ENCODE data around the gene AUTS2.

The AUTS2 gene

DNA sequence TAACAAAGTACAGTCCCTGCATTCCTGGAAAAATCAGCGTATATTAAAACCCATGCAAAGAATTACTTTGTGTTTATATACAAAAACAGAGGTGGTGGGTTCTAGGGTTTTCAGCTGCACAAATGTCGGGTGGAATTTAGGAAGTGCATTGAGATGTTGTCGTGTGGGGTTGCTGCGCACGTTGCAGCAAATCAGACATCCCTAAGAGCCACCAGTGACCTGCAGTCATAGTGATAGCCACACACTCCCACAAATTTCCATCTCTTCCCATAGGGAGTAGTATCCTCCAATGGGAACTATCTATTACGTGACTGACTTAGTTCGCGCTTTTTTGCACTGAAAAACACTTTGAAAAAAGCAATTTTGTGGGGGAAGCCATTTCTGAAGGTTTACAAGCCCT lies 1158.5 kb downstream of the AUTS2 start:
- no peak overlapping the region for H3K4me3 Mint-ChIP-seq
- H3K27me3 Mint-ChIP-seq (ENCODE audit: low read depth), result no peaks in the 10 kb centered on the region
- H3K9me3 Mint-ChIP-seq, result no peaks in the 10 kb centered on the region
- peaks cover 49% of the 10 kb centered on the region for H3K4me1 Mint-ChIP-seq
- peaks cover 29% of the 10 kb centered on the region for H3K36me3 Mint-ChIP-seq (ENCODE audit: low read depth)
- no peak for TF ChIP-seq CTCF (IDR thresholded peaks at IDR 0.05; ENCODE audit: unreplicated experiment in 3 of 3)
- H3K27ac Mint-ChIP-seq, result no peak overlapping the region

- Mint-ChIP-seq H3K27ac (no peak overlapping the region), H3K36me3 (ENCODE audit: low read depth) (peaks cover 34% of the 10 kb centered on the region), H3K9me3 (no peaks in the 10 kb centered on the region), H3K27me3 (ENCODE audit: low read depth) (no peaks in the 10 kb centered on the region), H3K4me3 (no peak overlapping the region), H3K4me1 (peaks cover 45% of the 10 kb centered on the region)
- no peak for TF ChIP-seq CTCF (IDR thresholded peaks at IDR 0.05; ENCODE audit: unreplicated experiment in 3 of 3)
These were observed 1160.4 kb downstream of the AUTS2 start for GRCh38 chr7:70758646-70759045.

GRCh38 chr7:70759674-70760073 lies 1161.4 kb downstream of the AUTS2 start:
- Mint-ChIP-seq H3K27ac (no peak overlapping the region), H3K9me3 (no peaks in the 10 kb centered on the region), H3K27me3 (ENCODE audit: low read depth) (no peaks in the 10 kb centered on the region), H3K4me1 (peaks cover 49% of the 10 kb centered on the region), H3K4me3 (no peak overlapping the region), H3K36me3 (ENCODE audit: low read depth) (peaks cover 38% of the 10 kb centered on the region)
- no peak for TF ChIP-seq CTCF (IDR thresholded peaks at IDR 0.05; ENCODE audit: unreplicated experiment in 3 of 3)

DNA sequence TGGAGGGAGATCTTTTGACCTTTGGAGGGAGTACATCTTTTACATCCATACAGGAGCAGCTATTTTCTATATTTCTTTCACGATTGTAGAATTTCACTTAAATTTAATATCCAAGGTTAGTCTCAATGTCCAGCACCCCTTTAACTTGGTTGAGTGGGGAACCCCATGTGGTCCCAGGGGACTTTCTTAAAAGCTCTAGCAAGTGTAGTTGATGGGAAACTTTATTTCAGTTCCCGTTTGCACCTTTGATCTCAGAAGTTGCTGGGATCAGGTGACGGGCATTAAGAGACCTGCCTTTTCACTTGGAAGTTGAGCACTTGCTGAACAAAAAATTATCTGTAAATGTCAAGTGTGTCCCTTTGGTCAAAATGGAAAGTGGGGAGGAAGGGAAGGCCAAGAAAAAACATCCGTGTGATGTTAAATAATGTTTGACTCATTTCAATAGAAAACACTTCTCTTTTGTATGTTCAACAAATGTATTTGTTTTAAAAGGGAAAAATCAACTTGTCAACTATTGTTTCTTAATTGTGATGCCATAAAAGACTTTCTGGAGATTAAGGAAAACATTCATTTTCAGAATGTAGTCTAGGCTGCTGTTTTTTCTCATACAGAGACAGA lies 1163.5 kb downstream of the AUTS2 start:
- Mint-ChIP-seq H3K4me3 (no peak overlapping the region), H3K27ac (no peak overlapping the region), H3K36me3 (ENCODE audit: low read depth) (peaks cover 54% of the 10 kb centered on the region), H3K27me3 (ENCODE audit: low read depth) (no peaks in the 10 kb centered on the region), H3K4me1 (peaks cover 47% of the 10 kb centered on the region), H3K9me3 (no peaks in the 10 kb centered on the region)
- TF ChIP-seq CTCF (IDR thresholded peaks at IDR 0.05; ENCODE audit: unreplicated experiment in 3 of 3), result no peak

GRCh38 chr7:70762696-70763095 lies 1164.4 kb downstream of the AUTS2 start:
- no peak overlapping the region for H3K27ac Mint-ChIP-seq
- no peaks in the 10 kb centered on the region for H3K9me3 Mint-ChIP-seq
- peaks cover 41% of the 10 kb centered on the region for H3K4me1 Mint-ChIP-seq
- H3K4me3 Mint-ChIP-seq, result peak overlapping the region in 1 of 3 experiments; percentile 19
- no peak for TF ChIP-seq CTCF (IDR thresholded peaks at IDR 0.05; ENCODE audit: unreplicated experiment in 3 of 3)
- H3K27me3 Mint-ChIP-seq (ENCODE audit: low read depth), result no peaks in the 10 kb centered on the region
- H3K36me3 Mint-ChIP-seq (ENCODE audit: low read depth), result peaks cover 62% of the 10 kb centered on the region

DNA sequence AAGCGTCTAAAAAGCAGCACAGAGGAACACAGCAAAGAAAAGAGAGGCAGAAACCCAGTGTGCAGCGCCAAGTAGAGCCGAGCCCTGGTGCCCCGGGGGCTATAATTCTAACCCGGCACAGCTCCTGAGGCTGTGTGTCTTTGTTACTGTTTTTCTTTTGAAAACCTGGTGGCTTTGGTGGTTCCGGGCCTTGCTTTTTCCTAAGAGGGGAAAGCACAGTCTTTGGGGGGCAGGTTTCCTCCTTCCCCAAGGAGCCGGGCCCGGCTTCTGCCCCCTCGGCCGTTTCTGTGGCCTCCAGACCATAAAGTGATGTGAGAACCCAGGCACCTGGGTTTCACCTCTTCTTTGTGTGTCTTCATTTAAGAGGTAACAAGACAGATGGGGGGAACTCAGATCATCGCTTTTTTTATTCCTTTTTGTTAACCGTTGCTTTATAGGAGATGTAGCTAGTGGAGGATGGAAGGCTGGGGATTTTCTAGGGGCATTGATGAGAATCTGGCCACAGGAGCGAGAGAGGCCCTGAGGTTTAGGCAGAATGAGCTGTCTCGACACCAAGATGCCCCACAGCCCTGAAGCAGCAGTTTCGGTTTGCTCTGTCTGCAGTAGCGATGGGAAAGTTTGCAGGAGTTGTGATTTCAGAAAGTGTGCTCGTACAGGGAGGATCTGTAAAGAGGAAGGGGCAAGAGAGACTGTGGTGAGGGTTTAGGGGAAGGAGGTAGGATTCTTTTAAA lies 1165.9 kb downstream of the AUTS2 start:
- Mint-ChIP-seq H3K4me3 (no peak overlapping the region), H3K9me3 (no peaks in the 10 kb centered on the region), H3K27ac (peak overlapping the region; percentile 13 to 80 (median 67))

More for the DNA sequence above, 1165.9 kb downstream of the AUTS2 start:
- no peaks in the 10 kb centered on the region for H3K27me3 Mint-ChIP-seq (ENCODE audit: low read depth)
- TF ChIP-seq CTCF (IDR thresholded peaks at IDR 0.05; ENCODE audit: unreplicated experiment in 3 of 3), result no peak
- peaks cover 34% of the 10 kb centered on the region for H3K4me1 Mint-ChIP-seq
- H3K36me3 Mint-ChIP-seq (ENCODE audit: low read depth), result peaks cover 72% of the 10 kb centered on the region
